Astrocyte (in vitro differentiated cells and primary cell): ENCODE data around the gene TNPO3.

Experiments used
- EZH2 ChIP-seq: IDR thresholded peaks from 2 replicates; pipeline ENCODE4 v1.6.1; 2012; ENCODE audit warnings: mild to moderate bottlenecking, low read length, inconsistent platforms; ENCODE audit not compliant: insufficient read depth
- TF ChIP-seq, protein P1 (sequence below): IDR thresholded peaks from 2 replicates; pipeline ENCODE4 v1.5.1; 2011; ENCODE audit warnings: low read depth, mild to moderate bottlenecking, inconsistent platforms, low read length, moderate library complexity; ENCODE audit not compliant: insufficient read depth

DNA sequence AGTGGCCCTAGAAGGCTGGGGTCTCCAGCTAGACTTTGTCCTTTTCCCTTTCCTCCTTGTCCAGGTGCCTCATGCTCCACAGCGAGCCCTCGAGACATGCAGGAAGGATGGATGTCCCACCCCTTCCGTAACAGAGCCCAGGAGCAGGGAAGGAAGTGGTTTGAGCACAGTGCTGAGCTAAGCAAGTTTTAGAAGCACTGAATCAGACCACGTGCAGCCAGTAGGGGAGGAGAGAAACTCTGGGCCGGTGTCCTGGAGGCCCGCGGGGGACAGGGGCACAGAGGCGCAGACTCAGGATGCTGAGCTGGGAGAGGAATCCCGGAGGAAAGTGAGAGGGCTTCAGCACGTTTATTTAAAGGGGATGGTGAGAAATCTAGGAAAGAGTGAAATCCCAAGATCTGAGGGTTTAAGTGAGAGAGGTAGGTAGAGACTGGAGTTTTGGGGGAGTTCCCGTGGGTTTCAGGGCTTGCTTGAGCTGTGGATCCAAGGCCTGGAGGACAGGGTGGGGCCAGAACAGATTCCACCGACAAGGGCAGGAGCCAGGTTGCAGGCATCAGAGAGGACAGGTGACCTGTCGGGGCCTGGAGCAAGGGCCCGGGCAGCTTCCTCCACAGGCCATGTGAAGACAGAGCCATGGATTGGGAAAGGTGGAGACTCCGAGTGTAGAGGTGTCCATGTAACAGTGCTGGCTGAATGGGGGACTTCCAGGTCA lies 121.6 kb downstream of the TNPO3 start:
- TF ChIP-seq, protein P1, sequence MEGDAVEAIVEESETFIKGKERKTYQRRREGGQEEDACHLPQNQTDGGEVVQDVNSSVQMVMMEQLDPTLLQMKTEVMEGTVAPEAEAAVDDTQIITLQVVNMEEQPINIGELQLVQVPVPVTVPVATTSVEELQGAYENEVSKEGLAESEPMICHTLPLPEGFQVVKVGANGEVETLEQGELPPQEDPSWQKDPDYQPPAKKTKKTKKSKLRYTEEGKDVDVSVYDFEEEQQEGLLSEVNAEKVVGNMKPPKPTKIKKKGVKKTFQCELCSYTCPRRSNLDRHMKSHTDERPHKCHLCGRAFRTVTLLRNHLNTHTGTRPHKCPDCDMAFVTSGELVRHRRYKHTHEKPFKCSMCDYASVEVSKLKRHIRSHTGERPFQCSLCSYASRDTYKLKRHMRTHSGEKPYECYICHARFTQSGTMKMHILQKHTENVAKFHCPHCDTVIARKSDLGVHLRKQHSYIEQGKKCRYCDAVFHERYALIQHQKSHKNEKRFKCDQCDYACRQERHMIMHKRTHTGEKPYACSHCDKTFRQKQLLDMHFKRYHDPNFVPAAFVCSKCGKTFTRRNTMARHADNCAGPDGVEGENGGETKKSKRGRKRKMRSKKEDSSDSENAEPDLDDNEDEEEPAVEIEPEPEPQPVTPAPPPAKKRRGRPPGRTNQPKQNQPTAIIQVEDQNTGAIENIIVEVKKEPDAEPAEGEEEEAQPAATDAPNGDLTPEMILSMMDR, result no peak
- no peak for TF ChIP-seq EZH2
